ENCODE results near the gene KDR.

The KDR gene

DNA sequence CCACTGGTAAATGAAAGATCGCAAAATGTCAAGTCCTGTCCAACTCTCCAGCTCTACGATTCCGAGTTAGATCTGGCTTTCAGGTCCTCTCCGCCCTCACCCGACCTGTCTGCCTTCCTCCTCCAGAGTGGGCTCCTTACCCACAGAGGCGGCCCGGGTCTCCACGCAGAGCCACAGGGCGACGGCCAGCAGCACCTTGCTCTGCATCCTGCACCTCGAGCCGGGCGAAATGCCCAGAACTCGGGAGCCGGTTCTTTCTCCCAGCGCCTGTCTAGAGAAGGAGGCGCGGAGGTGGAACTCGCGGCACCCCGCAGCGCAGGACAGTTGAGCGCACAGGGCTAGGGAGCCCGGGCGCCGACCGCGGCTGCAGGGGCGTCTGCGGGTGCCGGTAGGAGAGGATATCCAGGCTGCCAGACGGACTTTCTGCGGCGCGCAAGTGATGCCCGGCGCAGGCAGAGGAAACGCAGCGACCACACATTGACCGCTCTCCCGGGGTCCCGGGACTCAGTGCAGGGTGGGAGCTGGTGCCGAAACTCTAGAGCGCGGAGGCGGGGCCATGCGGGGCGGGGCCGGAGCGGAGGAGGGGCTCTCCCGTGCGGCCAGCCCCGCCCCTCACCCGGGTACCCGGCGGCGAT is at the start of gene KDR:
Gene KDR, minus strand, starts transcription at position 509 of the 635 bp plus-strand sequence. Its CDS starts 302 bp downstream, at position 207.
- Histone ChIP-seq H3K4me3 (ENCODE audit: low read length in 2 of 2) (peak within 1 kb of the TSS; percentile 22 to 61), H3K4me1 (ENCODE audit: control insufficient read depth, insufficient read depth, low read length) (peaks cover 6% of the 10 kb centered on the region), H3K9me3 (ENCODE audit: control insufficient read depth in 2 of 2, low read length in 2 of 2) (no peaks in the 10 kb centered on the region), H3K9ac (ENCODE audit: low read length in 2 of 2) (no peak within 1 kb of the TSS), H3K36me3 (ENCODE audit: control insufficient read depth in 2 of 2, insufficient read depth in 2 of 2, low read length in 2 of 2) (no peaks in the 10 kb centered on the region), H3K27me3 (ENCODE audit: control insufficient read depth in 1 of 2, insufficient read depth in 2 of 2, low read length in 2 of 2) (peaks cover 8 to 19% of the 10 kb centered on the region in 2 donors), H3K27ac (ENCODE audit: low read length) (no peak within 1 kb of the TSS)

DNA sequence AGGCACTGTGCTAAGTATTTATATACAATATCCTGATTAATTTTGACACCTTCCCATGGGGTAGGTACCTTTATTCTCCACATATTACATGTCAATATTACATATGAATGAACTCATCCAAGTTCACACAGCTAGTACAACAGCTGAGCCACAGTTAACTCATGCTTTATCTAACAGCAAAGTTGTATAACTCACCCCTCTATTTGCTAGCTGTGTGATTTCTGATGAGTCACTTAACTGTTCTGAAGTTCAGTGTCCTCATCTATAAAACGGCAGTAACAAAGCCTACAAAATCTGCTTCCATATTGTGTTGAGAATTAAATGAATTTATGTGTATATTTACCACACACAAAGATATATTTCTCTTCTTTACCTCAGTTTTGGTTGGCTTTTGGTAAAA is 48.2 kb upstream of the KDR start:
- no peak overlapping the region for H3K27ac ChIP-seq (ENCODE audit: low read length)

DNA sequence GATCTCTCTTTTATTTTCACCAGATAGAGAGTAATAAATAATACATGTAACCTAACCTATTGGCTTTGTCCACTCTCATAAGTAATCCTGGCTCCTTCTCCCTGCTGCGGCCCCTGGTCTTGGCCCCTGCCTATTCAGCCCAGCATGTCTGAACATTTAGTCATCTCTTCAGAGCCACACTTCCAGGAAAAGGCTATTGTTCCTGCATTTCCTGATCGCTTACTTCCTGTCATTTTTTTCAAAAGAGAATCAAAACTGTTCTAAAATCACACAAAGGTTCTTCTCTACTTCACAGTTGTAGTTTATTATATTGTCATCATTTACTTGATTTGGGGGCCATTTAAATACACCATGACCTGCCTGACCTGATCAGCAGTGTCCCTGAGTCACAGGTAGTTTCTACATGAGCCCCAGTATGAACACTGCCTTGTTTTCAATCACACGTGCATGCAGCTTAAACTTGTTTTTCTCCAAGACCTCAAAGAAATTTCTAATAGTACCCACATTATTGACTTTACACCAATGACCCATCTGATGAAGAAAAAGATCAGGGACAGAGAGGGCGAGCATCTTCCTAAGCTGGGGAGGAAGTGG is 47.4 kb upstream of the KDR start:
- no peaks in the 10 kb centered on the region for H3K36me3 ChIP-seq (ENCODE audit: control insufficient read depth in 2 of 2, insufficient read depth in 2 of 2, low read length in 2 of 2)
- H3K4me1 ChIP-seq (ENCODE audit: control insufficient read depth, insufficient read depth, low read length) = no peaks in the 10 kb centered on the region
- no peak overlapping the region for H3K9ac ChIP-seq (ENCODE audit: low read length in 2 of 2)
- no peak overlapping the region for H3K4me3 ChIP-seq (ENCODE audit: low read length in 2 of 2)
- H3K27me3 ChIP-seq (ENCODE audit: control insufficient read depth in 1 of 2, insufficient read depth in 2 of 2, low read length in 2 of 2) = no peaks in the 10 kb centered on the region
- H3K9me3 ChIP-seq (ENCODE audit: control insufficient read depth in 2 of 2, low read length in 2 of 2) = no peaks in the 10 kb centered on the region
- no peak overlapping the region for H3K27ac ChIP-seq (ENCODE audit: low read length)

More for the DNA sequence above, 48.2 kb upstream of the KDR start:
- no peaks in the 10 kb centered on the region for H3K9me3 ChIP-seq (ENCODE audit: control insufficient read depth in 2 of 2, low read length in 2 of 2)
- H3K36me3 ChIP-seq (ENCODE audit: control insufficient read depth in 2 of 2, insufficient read depth in 2 of 2, low read length in 2 of 2) = no peaks in the 10 kb centered on the region
- H3K4me3 ChIP-seq (ENCODE audit: low read length in 2 of 2) = no peak overlapping the region
- H3K4me1 ChIP-seq (ENCODE audit: control insufficient read depth, insufficient read depth, low read length) = no peaks in the 10 kb centered on the region
- no peak overlapping the region for H3K9ac ChIP-seq (ENCODE audit: low read length in 2 of 2)
- no peaks in the 10 kb centered on the region for H3K27me3 ChIP-seq (ENCODE audit: control insufficient read depth in 1 of 2, insufficient read depth in 2 of 2, low read length in 2 of 2)

DNA sequence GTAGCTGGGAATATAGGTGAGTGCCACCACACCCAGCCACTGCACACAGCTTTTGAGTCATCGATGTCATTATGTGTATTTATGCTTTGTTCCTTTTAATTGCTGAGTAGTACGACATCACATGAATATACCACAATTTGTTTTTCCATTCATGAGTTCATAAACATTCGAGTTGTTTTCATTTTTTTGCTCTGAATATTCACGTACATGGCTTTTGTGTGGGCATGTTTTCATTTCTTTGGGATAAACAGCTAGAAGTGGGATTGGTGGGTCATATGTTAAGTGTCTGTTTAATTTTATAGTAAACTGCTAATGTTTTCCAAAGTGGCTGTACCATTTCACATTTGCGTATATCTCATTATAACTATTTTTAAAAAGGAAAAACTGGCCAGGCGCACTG is 45.1 kb upstream of the KDR start:
- Histone ChIP-seq H3K27me3 (ENCODE audit: control insufficient read depth in 1 of 2, insufficient read depth in 2 of 2, low read length in 2 of 2) (no peaks in the 10 kb centered on the region), H3K36me3 (ENCODE audit: control insufficient read depth in 2 of 2, insufficient read depth in 2 of 2, low read length in 2 of 2) (no peaks in the 10 kb centered on the region), H3K4me3 (ENCODE audit: low read length in 2 of 2) (no peak overlapping the region), H3K4me1 (ENCODE audit: control insufficient read depth, insufficient read depth, low read length) (no peaks in the 10 kb centered on the region), H3K27ac (ENCODE audit: low read length) (no peak overlapping the region), H3K9ac (ENCODE audit: low read length in 2 of 2) (no peak overlapping the region), H3K9me3 (ENCODE audit: control insufficient read depth in 2 of 2, low read length in 2 of 2) (no peaks in the 10 kb centered on the region)

DNA sequence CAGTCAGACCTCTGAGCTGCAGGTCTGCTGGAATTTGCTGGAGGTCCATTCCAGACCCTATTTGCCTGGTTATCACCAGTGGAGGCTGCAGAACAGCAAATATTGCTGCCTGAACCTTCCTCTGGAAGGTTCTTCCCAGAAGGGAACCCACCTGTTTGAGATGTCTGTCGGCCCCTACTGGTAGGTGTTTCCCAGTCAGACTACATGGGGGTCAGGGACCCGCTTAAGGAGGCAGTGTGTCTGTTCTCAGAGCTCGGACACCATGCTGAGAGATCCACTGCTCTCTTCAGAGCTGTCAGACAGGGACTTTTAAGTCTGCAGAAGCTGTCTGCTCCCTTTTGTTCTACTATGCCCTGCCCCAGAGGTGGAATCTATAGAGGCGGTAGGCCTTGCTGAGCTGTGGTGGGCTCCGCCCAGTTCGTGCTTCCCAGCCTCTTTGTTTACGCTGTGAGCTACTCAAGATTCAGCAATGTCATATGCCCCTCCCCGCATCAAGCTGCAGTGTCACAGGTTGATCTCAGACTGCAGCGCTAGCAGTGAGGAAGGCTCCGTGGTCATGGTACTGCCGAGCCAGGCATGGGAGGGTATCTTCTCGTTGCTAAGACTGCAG is 44.1 kb upstream of the KDR start:
- Histone ChIP-seq H3K9me3 (ENCODE audit: control insufficient read depth in 2 of 2, low read length in 2 of 2) (no peaks in the 10 kb centered on the region), H3K27ac (ENCODE audit: low read length) (no peak overlapping the region), H3K4me3 (ENCODE audit: low read length in 2 of 2) (no peak overlapping the region), H3K9ac (ENCODE audit: low read length in 2 of 2) (no peak overlapping the region), H3K4me1 (ENCODE audit: control insufficient read depth, insufficient read depth, low read length) (no peaks in the 10 kb centered on the region), H3K27me3 (ENCODE audit: control insufficient read depth in 1 of 2, insufficient read depth in 2 of 2, low read length in 2 of 2) (no peaks in the 10 kb centered on the region), H3K36me3 (ENCODE audit: control insufficient read depth in 2 of 2, insufficient read depth in 2 of 2, low read length in 2 of 2) (no peaks in the 10 kb centered on the region)

DNA sequence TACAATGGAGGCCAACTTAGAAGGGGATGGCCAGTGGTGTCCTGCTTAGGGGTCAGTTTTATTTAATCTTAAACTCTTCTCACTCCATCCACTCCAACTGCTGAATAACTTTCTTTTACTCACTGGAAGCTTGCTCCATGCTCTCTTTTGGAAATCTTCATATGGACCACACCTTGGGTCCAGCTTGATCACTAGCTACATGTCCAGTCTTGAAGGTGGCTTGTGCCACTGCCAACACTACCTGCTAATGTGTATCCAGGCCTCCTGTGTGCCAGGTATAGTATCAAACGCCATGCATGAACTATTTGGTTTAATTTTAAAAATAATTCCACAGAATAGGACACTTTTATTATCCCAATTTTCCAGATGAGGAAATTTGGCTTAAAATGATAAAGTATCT is 37.0 kb upstream of the KDR start:
- H3K4me1 ChIP-seq (ENCODE audit: control insufficient read depth, insufficient read depth, low read length) = no peaks in the 10 kb centered on the region
- peaks cover 0 to 6% of the 10 kb centered on the region in 2 donors for H3K27me3 ChIP-seq (ENCODE audit: control insufficient read depth in 1 of 2, insufficient read depth in 2 of 2, low read length in 2 of 2)
- H3K27ac ChIP-seq (ENCODE audit: low read length) = no peak overlapping the region
- no peaks in the 10 kb centered on the region for H3K9me3 ChIP-seq (ENCODE audit: control insufficient read depth in 2 of 2, low read length in 2 of 2)
- no peak overlapping the region for H3K9ac ChIP-seq (ENCODE audit: low read length in 2 of 2)
- no peak overlapping the region for H3K4me3 ChIP-seq (ENCODE audit: low read length in 2 of 2)
- no peaks in the 10 kb centered on the region for H3K36me3 ChIP-seq (ENCODE audit: control insufficient read depth in 2 of 2, insufficient read depth in 2 of 2, low read length in 2 of 2)

DNA sequence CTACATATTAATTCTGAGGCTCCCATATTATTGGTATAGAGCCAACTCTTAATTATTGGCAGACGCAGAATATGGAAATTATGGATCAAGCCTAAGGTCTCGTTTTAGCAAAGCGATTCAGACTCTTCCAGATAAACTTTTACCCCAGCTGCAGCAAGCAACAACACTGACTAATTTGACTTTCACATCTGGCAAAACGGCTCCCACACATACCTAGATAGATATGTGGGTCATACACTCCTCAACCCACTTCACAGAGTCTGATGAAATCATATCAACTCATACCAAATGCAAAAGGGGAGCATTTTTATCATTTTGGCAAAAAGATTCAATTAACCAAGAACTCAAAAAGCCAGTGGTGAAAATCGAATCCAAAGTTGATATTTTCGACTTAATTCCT is 36.3 kb upstream of the KDR start:
- Histone ChIP-seq H3K4me3 (ENCODE audit: low read length in 2 of 2) (no peak overlapping the region), H3K9me3 (ENCODE audit: control insufficient read depth in 2 of 2, low read length in 2 of 2) (no peaks in the 10 kb centered on the region), H3K4me1 (ENCODE audit: control insufficient read depth, insufficient read depth, low read length) (no peaks in the 10 kb centered on the region), H3K27ac (ENCODE audit: low read length) (no peak overlapping the region), H3K36me3 (ENCODE audit: control insufficient read depth in 2 of 2, insufficient read depth in 2 of 2, low read length in 2 of 2) (no peaks in the 10 kb centered on the region), H3K27me3 (ENCODE audit: control insufficient read depth in 1 of 2, insufficient read depth in 2 of 2, low read length in 2 of 2) (peaks cover 0 to 10% of the 10 kb centered on the region in 2 donors), H3K9ac (ENCODE audit: low read length in 2 of 2) (no peak overlapping the region)

DNA sequence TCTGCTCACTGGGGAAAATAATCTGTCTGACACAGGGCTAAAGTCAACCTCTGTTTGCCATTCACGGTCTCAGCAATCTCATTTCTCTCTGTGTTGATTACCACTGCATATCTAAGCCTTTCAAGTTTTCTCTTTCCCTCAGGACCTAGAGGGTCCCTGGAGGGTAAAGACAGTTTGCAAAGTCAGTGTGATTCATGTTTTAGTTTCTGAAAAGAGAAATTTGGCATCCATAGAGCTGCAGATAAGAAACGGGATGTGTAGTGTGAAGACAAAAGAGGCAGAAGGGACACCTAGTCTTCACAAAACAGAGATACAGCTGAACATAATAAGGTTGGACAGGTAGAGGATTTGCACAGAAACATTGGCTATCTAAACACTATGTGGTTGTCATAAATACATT is 34.5 kb upstream of the KDR start:
- Histone ChIP-seq H3K36me3 (ENCODE audit: control insufficient read depth in 2 of 2, insufficient read depth in 2 of 2, low read length in 2 of 2) (no peaks in the 10 kb centered on the region), H3K9ac (ENCODE audit: low read length in 2 of 2) (no peak overlapping the region), H3K27ac (ENCODE audit: low read length) (no peak overlapping the region), H3K4me1 (ENCODE audit: control insufficient read depth, insufficient read depth, low read length) (no peaks in the 10 kb centered on the region), H3K27me3 (ENCODE audit: control insufficient read depth in 1 of 2, insufficient read depth in 2 of 2, low read length in 2 of 2) (peaks cover 0 to 10% of the 10 kb centered on the region in 2 donors), H3K4me3 (ENCODE audit: low read length in 2 of 2) (no peak overlapping the region), H3K9me3 (ENCODE audit: control insufficient read depth in 2 of 2, low read length in 2 of 2) (no peaks in the 10 kb centered on the region)

DNA sequence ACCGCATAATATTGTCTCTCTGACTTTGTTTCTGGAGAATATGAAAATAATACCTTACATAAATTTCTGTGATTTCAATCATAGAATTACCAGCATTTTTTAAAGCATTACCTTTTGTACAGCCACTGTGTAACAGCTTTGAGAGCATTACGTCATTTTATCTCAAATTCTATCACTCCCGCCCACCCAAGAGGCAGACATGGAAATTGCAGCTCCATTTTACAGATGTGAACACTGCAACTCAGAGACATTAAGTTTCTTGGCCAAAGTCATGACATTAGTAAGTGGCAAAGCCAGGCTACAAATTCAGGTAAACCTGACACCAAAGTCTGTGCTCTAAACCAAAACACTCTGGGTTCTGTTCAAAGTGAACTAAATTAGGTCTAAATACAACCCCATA is 33.6 kb upstream of the KDR start:
- H3K36me3 ChIP-seq (ENCODE audit: control insufficient read depth in 2 of 2, insufficient read depth in 2 of 2, low read length in 2 of 2) = no peaks in the 10 kb centered on the region
- H3K4me1 ChIP-seq (ENCODE audit: control insufficient read depth, insufficient read depth, low read length) = no peaks in the 10 kb centered on the region
- H3K27me3 ChIP-seq (ENCODE audit: control insufficient read depth in 1 of 2, insufficient read depth in 2 of 2, low read length in 2 of 2) = peaks cover 0 to 10% of the 10 kb centered on the region in 2 donors
- no peaks in the 10 kb centered on the region for H3K9me3 ChIP-seq (ENCODE audit: control insufficient read depth in 2 of 2, low read length in 2 of 2)
- H3K4me3 ChIP-seq (ENCODE audit: low read length in 2 of 2) = no peak overlapping the region
- H3K9ac ChIP-seq (ENCODE audit: low read length in 2 of 2) = no peak overlapping the region
- no peak overlapping the region for H3K27ac ChIP-seq (ENCODE audit: low read length)

DNA sequence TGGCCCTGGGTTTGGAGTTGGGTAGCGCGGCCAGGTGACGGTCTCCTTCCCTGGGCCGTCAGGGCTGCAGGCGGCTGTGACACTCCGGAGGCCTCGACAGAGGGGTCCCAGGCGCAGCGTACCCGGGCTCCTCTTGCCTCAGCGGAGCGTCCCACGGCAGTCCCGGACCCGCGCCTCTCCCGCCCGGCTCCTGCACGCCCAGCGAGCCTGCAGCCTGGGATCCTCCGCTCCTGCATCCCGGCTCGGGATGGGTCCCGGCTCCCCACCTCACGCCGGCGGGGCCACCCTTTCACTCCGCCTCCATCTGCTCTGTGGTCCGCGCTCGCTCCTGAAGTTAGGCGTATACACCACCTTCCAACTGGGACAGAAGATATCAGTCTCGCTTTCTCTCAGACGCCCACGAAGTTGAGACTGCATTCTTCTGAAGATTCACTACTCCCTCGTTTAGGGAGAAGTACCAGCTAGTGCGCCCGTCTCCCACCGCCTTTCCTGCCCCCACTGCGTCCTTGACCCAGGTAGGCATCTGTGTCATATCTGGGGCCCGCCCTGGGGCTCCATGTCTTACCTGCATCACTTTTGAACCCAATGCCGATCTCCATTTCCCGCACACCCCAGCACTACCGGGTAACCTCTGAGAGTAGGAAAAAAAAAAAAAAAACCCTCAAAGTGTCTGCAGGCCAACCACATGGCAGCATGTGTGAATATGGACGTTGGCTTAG is 32.3 kb upstream of the KDR start:
- H3K36me3 ChIP-seq (ENCODE audit: control insufficient read depth in 2 of 2, insufficient read depth in 2 of 2, low read length in 2 of 2) = no peaks in the 10 kb centered on the region
- no peak overlapping the region for H3K4me3 ChIP-seq (ENCODE audit: low read length in 2 of 2)
- H3K27ac ChIP-seq (ENCODE audit: low read length) = no peak overlapping the region
- H3K9me3 ChIP-seq (ENCODE audit: control insufficient read depth in 2 of 2, low read length in 2 of 2) = no peaks in the 10 kb centered on the region
- H3K9ac ChIP-seq (ENCODE audit: low read length in 2 of 2) = no peak overlapping the region
- no peaks in the 10 kb centered on the region for H3K4me1 ChIP-seq (ENCODE audit: control insufficient read depth, insufficient read depth, low read length)
- H3K27me3 ChIP-seq (ENCODE audit: control insufficient read depth in 1 of 2, insufficient read depth in 2 of 2, low read length in 2 of 2) = peaks cover 0 to 10% of the 10 kb centered on the region in 2 donors

All from stomach smooth muscle (tissue), 2 donors.